NB4 (cell line): ENCODE measurements around the gene CAPRIN1.
"Not testable (repeated sequence)": the region's sequence is repeated elsewhere in the genome, so short reads cannot be mapped to it uniquely, and the experiment has no call there.

Source experiments
- CTCF ChIP-seq: IDR thresholded peaks from one replicate; pipeline ENCODE4 v1.5.1; 2012; ENCODE audit warnings: low read depth, low read length
- MYC ChIP-seq: IDR thresholded peaks from 2 replicates; pipeline ENCODE4 v1.6.1; 2011; ENCODE audit warnings: low read depth, low read length
- POLR2A ChIP-seq: IDR thresholded peaks from 2 replicates; pipeline ENCODE4 v1.6.1; 2011; ENCODE audit warnings: mild to moderate bottlenecking; ENCODE audit not compliant: insufficient read length; ENCODE audit errors: extremely low read depth

GRCh38 chr11:34066766-34067165 is 15.2 kb downstream of the CAPRIN1 start:
- TF ChIP-seq POLR2A, CTCF, MYC: not testable (repeated sequence)
